MM.1S (cell line): Measurements from ENCODE around the gene CLTC.

Experiments
- EZH2 ChIP-seq: fragments of 300-600 bp; sonication (generic); optimal IDR thresholded peaks from 2 replicates; pipeline ENCODE3; 2017; ENCODE audit warnings: low read depth, mild to moderate bottlenecking, antibody characterized with exemption, low read length, mixed read lengths
- EZH2phosphoT487 ChIP-seq: fragments of 300-600 bp; sonication (generic); IDR thresholded peaks from 2 replicates; pipeline ENCODE4 v1.6.1; 2018; ENCODE audit warnings: antibody characterized with exemption, low read length
- TF ChIP-seq, protein P1 (sequence below): fragments of 300-600 bp; sonication (generic); IDR thresholded peaks from 2 replicates; pipeline ENCODE4 v1.5.1; 2016; ENCODE audit warnings: antibody characterized with exemption, low read length, mixed read lengths

DNA sequence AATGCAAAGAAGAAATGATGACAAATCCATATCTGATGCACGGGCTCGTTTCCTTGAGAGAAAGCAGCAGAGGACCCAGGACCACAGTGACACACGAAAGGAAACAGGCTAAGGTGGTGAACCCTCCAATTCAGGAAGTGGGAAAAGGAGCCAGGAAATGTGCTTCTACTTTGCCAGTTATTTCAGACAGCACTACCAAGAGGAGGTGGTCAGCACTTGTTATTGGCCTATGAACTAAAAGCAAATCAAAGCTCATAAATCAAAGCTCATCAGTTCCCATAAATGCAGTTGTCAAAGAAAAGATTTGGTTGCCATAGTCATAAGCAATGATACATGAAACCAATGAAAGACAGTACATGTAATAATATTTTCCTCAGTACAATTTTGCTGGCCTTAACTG lies 12.6 kb upstream of the CLTC start:
- TF ChIP-seq, protein P1, sequence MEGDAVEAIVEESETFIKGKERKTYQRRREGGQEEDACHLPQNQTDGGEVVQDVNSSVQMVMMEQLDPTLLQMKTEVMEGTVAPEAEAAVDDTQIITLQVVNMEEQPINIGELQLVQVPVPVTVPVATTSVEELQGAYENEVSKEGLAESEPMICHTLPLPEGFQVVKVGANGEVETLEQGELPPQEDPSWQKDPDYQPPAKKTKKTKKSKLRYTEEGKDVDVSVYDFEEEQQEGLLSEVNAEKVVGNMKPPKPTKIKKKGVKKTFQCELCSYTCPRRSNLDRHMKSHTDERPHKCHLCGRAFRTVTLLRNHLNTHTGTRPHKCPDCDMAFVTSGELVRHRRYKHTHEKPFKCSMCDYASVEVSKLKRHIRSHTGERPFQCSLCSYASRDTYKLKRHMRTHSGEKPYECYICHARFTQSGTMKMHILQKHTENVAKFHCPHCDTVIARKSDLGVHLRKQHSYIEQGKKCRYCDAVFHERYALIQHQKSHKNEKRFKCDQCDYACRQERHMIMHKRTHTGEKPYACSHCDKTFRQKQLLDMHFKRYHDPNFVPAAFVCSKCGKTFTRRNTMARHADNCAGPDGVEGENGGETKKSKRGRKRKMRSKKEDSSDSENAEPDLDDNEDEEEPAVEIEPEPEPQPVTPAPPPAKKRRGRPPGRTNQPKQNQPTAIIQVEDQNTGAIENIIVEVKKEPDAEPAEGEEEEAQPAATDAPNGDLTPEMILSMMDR: no peak
- no peak for TF ChIP-seq EZH2phosphoT487
- no peak for TF ChIP-seq EZH2
